Measurements from ENCODE around the gene KCNAB1.

DNA sequence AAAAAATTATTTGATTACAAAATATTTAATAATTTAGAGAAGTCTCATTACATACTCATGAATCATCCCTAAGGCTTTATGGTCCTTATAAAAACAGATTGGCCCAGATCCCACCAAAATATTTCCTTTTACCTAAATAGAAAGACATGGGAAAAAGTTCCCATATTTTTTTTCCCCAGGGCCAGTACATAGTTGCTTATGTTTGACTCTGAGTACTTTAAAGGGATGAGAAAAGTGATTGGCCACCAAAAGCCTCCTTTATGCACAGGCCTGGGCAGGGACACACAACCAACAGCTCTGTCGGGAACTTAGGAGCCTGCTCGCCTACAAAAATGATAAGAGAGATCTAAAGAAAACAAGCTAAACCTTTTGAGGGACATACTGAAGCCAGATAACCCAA lies 22.3 kb downstream of the KCNAB1 start:
- TF ChIP-seq, protein P1, sequence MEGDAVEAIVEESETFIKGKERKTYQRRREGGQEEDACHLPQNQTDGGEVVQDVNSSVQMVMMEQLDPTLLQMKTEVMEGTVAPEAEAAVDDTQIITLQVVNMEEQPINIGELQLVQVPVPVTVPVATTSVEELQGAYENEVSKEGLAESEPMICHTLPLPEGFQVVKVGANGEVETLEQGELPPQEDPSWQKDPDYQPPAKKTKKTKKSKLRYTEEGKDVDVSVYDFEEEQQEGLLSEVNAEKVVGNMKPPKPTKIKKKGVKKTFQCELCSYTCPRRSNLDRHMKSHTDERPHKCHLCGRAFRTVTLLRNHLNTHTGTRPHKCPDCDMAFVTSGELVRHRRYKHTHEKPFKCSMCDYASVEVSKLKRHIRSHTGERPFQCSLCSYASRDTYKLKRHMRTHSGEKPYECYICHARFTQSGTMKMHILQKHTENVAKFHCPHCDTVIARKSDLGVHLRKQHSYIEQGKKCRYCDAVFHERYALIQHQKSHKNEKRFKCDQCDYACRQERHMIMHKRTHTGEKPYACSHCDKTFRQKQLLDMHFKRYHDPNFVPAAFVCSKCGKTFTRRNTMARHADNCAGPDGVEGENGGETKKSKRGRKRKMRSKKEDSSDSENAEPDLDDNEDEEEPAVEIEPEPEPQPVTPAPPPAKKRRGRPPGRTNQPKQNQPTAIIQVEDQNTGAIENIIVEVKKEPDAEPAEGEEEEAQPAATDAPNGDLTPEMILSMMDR (conservative IDR thresholded peaks at IDR 0.05; ENCODE audit: low read length): no peak
- TF ChIP-seq EZH2phosphoT487 (IDR thresholded peaks at IDR 0.05; ENCODE audit: borderline replicate concordance): no peak

Data from Loucy (cell line).